C4-2B (cell line): ENCODE data around the gene PPP6C.

ENCODE experiments used
- H3K27ac ChIP-seq: fragments of 450-650 bp; 2 replicates; pipeline ENCODE4 v1.5.1; 2017
- ZFX ChIP-seq: fragments of 450-650 bp; IDR thresholded peaks from 2 replicates; pipeline ENCODE4 v1.6.1; 2017
- TF ChIP-seq, protein P1 (sequence below): fragments of 450-650 bp; conservative IDR thresholded peaks from 2 replicates; pipeline ENCODE4 v1.5.1; 2017; ENCODE audit warnings: mild to moderate bottlenecking

PPP6C gene

DNA sequence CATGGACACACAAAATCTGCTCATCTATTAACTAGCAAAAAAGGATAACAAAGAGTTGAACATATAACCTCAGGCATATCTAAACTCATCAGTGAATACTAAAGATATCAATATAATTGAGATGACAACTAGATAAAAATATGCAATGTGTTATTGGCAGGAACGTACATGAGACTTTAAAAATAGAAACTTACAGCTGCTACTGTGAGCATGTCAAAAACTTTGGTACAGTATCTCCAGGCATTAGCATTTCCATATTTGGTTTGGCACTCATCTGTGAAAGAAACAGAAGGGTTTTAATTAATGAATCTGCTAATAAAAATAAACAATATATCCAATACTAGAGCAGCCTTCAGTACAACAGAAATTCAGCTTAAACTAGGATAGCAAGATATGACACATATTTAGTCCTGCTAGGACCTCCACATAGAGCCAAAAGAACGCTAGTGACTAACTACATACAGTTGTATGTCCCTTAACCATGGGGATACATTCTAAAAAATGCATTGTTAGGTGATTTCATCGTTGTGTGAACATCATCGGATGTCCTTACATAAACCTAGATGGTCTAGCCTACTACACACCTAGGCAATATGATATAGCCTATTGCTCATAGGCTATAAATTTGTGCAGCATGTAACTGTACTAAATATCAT is 35.8 kb downstream of the PPP6C start:
- TF ChIP-seq, protein P1, sequence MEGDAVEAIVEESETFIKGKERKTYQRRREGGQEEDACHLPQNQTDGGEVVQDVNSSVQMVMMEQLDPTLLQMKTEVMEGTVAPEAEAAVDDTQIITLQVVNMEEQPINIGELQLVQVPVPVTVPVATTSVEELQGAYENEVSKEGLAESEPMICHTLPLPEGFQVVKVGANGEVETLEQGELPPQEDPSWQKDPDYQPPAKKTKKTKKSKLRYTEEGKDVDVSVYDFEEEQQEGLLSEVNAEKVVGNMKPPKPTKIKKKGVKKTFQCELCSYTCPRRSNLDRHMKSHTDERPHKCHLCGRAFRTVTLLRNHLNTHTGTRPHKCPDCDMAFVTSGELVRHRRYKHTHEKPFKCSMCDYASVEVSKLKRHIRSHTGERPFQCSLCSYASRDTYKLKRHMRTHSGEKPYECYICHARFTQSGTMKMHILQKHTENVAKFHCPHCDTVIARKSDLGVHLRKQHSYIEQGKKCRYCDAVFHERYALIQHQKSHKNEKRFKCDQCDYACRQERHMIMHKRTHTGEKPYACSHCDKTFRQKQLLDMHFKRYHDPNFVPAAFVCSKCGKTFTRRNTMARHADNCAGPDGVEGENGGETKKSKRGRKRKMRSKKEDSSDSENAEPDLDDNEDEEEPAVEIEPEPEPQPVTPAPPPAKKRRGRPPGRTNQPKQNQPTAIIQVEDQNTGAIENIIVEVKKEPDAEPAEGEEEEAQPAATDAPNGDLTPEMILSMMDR = no peak
- TF ChIP-seq ZFX = no peak
- no peak overlapping the region for H3K27ac ChIP-seq

DNA sequence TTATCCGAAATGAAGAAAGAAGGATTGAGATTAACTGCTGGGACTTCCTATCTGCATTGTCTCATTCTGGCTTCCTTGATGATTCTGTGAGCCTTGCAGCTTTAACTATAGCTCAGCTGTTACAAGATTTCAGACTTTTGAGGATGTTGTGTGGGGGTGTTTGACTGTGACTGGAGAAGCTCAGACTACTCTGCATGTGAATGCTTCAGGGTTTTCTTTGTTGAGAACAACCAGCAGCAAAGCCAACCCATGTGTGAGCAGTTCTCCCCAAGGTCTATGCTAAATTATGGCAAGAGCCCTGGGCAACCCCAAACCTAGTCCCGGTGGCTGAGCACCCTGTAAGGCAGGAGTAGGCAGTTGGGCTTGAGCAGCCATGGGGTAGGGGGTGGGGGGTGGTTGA is 37.9 kb downstream of the PPP6C start:
- no peak overlapping the region for H3K27ac ChIP-seq

DNA sequence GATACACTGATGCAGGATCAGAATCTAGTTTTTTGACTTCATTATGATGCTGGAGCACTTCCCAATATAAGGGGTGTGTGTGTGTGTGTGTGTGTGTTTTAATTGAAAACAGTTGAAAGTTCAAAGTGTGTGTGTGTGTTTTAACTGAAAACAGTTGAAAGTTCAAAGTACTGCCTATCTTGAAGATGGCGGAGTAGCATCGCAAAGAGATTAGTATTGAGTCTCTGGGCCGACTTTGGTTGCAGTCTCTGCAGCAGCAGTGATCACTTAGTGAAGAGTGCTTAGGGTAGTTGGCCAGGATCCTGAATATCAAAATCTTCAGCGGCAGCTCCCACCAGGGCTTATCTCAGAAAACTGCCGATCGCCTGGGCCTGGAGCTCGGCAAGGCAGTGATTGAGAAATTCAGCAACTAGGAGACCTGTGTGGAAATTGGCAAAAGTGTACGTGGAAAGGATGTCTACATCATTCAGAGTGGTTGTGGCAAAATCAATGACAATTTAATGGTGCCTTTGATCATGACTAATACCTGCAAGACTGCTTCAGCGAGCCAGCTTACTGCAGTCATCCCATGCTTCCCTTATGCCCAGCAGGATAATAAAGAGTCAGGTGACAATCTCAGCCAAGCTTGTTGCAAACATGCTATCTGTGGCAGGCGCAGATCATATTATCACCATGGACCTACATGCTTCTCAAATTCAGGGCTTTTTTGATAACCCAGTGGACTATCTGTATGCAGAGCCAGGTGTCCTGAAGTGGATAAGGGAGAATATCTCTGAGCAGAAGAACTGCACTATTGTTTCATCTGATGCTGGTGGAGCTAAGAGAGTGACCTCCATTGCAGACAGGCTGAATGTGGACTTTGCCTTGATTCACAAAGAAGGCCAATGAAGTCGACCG is 39.0 kb downstream of the PPP6C start:
- TF ChIP-seq ZFX = no peak
- TF ChIP-seq, protein P1 = no peak
- H3K27ac ChIP-seq = no peak overlapping the region

More for the DNA sequence above, 37.9 kb downstream of the PPP6C start:
- TF ChIP-seq, protein P1 = no peak
- no peak for TF ChIP-seq ZFX

DNA sequence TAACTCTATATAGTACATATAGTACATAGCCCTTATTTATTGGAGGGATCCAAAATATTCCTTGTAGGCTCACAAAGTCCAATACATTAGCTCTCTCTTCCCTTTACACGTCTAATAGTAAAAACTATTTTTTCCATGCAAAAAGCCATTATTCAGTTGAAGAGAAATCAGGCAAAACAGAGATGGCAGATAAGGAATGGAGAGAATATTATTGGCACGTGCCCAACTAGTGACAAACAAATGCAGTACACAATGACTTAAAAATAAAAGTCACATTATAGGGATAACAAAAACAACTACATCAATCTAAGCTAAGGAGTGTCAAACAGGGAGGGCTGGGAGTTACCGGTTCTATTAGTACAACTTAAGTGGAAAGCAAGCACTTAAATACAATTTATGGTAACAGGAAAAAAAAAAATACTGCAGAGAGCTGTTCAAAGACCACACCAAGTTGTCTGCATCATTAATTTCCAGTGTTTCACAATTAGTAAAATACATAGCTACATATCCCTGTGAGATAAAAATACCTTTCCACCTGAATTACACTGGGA is 42.1 kb downstream of the PPP6C start:
- TF ChIP-seq ZFX = no peak
- TF ChIP-seq, protein P1 = no peak

DNA sequence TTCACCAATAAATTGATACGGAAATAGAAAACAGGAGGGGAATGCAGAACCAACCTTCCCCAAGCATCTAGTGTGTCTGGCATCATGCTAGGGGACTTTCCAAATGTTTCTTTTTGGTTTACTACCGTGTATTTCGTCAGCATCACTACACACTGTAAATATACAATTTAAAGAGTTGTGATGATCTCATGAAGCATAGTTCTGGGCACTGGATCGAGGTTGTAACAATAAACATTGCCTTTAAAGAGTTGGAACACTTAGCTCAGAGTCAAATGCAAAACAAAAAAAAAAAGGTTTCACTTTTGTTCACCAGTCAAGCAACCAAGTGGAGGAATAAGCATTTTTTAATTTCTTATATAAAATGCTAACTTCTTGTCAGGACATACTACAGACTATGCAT is 43.4 kb downstream of the PPP6C start:
- no peak for TF ChIP-seq ZFX
- TF ChIP-seq, protein P1 = no peak
- H3K27ac ChIP-seq = no peak overlapping the region

More for the DNA sequence above, 42.1 kb downstream of the PPP6C start:
- no peak overlapping the region for H3K27ac ChIP-seq

DNA sequence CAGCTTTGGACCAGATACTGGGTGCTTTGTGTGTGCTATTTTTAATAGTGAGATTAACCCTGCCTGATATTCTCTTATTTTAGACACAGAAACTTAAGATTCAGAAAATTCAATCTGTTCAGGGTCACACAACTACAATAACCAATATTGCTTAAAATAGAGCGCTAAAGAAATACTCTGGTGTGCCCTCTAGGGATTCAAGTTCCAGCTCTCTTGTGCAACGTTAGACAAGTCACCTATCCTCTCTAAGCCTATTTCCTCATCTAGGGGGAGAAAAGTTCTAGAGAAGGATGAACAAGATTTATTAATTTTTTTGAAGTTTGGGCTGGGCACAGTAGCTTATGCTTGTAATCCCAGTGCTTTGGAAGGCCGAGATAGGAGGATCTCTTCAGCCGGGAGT is 44.2 kb downstream of the PPP6C start:
- H3K27ac ChIP-seq = no peak overlapping the region
- TF ChIP-seq, protein P1 = no peak
- no peak for TF ChIP-seq ZFX
